ENCODE results near the gene PEMT.

DNA sequence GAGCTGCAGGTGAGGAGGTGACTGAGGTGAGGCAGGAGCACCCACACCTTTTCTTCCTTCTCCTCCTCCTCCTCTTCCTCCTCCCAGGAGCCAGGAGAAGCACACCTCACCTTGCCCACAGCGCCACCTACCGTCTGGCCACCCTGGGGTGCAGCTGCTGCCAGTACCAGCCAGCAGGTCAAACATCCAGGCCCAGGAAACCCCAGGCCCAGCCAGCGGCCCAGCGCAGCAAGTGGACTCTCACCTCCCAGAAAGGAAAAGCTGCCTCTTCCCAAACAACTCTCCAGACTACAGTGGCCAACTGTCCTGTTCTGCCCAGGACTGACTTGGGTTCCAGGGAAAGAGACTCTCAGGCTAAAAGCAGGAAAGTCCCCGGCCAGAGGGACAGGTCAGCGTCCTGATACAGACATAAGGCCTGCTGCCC, 22.7 kb downstream of the PEMT start:
- no peak for TF ChIP-seq ZFX (IDR thresholded peaks at IDR 0.05; ENCODE audit: borderline replicate concordance)
- TF ChIP-seq, protein P1, sequence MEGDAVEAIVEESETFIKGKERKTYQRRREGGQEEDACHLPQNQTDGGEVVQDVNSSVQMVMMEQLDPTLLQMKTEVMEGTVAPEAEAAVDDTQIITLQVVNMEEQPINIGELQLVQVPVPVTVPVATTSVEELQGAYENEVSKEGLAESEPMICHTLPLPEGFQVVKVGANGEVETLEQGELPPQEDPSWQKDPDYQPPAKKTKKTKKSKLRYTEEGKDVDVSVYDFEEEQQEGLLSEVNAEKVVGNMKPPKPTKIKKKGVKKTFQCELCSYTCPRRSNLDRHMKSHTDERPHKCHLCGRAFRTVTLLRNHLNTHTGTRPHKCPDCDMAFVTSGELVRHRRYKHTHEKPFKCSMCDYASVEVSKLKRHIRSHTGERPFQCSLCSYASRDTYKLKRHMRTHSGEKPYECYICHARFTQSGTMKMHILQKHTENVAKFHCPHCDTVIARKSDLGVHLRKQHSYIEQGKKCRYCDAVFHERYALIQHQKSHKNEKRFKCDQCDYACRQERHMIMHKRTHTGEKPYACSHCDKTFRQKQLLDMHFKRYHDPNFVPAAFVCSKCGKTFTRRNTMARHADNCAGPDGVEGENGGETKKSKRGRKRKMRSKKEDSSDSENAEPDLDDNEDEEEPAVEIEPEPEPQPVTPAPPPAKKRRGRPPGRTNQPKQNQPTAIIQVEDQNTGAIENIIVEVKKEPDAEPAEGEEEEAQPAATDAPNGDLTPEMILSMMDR (IDR thresholded peaks at IDR 0.05) = peak; percentile 89
